ENCODE measurements around the gene LGALS1. TPM values are rescaled to one million over a fixed set of nuclear protein-coding genes. Genes with fewer than 3 reads are reported as not detected.

LGALS1 gene
- total RNA-seq, 3 donors from 2014 or later, result 23.5 to 39.5 (median 24.9) TPM

- peak overlapping the region; percentile 65 for H3K4me3 Mint-ChIP-seq
- H3K27me3 Mint-ChIP-seq (ENCODE audit: low read depth), result no peaks in the 10 kb centered on the region
- peak; percentile 36 for DNase-seq
- H3K9me3 Mint-ChIP-seq, result no peaks in the 10 kb centered on the region
- ATAC-seq, result peak; percentile 70 to 75
- H3K4me1 Mint-ChIP-seq (ENCODE audit: low read depth), result peaks cover 65% of the 10 kb centered on the region
- no peaks in the 10 kb centered on the region for H3K36me3 Mint-ChIP-seq (ENCODE audit: insufficient read depth)
These were observed 41.6 kb upstream of the LGALS1 start for GRCh38 chr22:37633625-37634416.

DNA sequence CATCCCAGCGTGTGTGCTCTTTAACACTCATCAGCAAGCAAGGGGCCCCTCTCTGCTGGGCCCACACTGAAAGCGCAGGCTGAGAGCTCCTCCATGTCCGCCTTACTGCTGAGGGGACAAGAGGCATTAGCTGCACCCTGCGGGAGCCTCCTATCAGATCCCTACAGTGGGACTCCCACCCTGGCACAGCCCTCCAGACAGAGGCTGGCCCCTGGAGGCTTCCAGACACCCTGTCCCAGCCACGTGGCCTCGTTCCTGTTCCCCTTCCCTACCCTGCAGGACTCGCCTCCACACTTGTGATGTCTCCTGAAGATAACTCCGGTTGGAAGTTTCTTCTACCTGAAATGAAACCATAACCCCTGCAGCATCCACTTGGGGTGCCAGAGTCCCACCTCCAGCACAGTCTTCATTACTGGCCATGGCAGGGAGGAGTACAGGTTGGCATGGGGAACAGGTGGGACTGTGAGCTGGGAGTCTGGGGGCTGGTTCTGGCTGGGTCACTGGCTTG is 41.0 kb upstream of the LGALS1 start:
- peak overlapping the region; percentile 50 for H3K4me3 Mint-ChIP-seq
- no peaks in the 10 kb centered on the region for H3K9me3 Mint-ChIP-seq
- no peaks in the 10 kb centered on the region for H3K27me3 Mint-ChIP-seq (ENCODE audit: low read depth)
- H3K36me3 Mint-ChIP-seq (ENCODE audit: insufficient read depth), result no peaks in the 10 kb centered on the region
- peaks cover 65% of the 10 kb centered on the region for H3K4me1 Mint-ChIP-seq (ENCODE audit: low read depth)
- DNase-seq, result no peak
- no peak for ATAC-seq

DNA sequence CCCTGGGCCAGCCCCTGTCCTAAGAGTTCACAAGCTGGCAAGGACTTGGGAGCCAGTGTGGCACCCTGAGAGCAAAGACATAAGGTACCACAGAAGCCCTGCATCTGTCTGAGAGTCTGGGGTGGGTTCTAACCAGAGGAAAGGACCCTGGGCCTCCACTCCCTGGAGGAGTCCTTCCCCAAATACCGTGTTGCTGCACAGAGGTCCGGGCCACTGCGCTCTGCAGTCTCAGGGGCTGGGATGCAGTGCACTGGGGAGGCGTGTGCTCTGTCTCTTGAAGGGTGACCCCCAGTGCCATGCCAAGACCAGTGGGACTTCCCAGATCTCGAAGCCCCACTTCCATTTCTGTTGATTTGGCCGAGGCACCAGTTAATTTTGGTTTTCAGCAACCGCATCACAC is 40.3 kb upstream of the LGALS1 start:
- DNase-seq (no peak), ATAC-seq (no peak)
- H3K4me3 Mint-ChIP-seq, result no peak overlapping the region
- peaks cover 65% of the 10 kb centered on the region for H3K4me1 Mint-ChIP-seq (ENCODE audit: low read depth)
- H3K27me3 Mint-ChIP-seq (ENCODE audit: low read depth), result no peaks in the 10 kb centered on the region
- H3K36me3 Mint-ChIP-seq (ENCODE audit: insufficient read depth), result no peaks in the 10 kb centered on the region
- no peaks in the 10 kb centered on the region for H3K9me3 Mint-ChIP-seq

GRCh38 chr22:37636186-37636948 is 39.1 kb upstream of the LGALS1 start:
- ATAC-seq (no peak), DNase-seq (no peak)
- H3K9me3 Mint-ChIP-seq, result no peaks in the 10 kb centered on the region
- no peak overlapping the region for H3K4me3 Mint-ChIP-seq
- H3K27me3 Mint-ChIP-seq (ENCODE audit: low read depth), result no peaks in the 10 kb centered on the region
- peaks cover 72% of the 10 kb centered on the region for H3K4me1 Mint-ChIP-seq (ENCODE audit: low read depth)
- H3K36me3 Mint-ChIP-seq (ENCODE audit: insufficient read depth), result no peaks in the 10 kb centered on the region

- Mint-ChIP-seq H3K4me3 (no peak overlapping the region), H3K27me3 (ENCODE audit: low read depth) (no peaks in the 10 kb centered on the region), H3K9me3 (no peaks in the 10 kb centered on the region), H3K4me1 (ENCODE audit: low read depth) (peaks cover 74% of the 10 kb centered on the region), H3K36me3 (ENCODE audit: insufficient read depth) (no peaks in the 10 kb centered on the region)
- ATAC-seq (no peak), DNase-seq (no peak)
These were observed 38.5 kb upstream of the LGALS1 start for GRCh38 chr22:37636949-37637273.

DNA sequence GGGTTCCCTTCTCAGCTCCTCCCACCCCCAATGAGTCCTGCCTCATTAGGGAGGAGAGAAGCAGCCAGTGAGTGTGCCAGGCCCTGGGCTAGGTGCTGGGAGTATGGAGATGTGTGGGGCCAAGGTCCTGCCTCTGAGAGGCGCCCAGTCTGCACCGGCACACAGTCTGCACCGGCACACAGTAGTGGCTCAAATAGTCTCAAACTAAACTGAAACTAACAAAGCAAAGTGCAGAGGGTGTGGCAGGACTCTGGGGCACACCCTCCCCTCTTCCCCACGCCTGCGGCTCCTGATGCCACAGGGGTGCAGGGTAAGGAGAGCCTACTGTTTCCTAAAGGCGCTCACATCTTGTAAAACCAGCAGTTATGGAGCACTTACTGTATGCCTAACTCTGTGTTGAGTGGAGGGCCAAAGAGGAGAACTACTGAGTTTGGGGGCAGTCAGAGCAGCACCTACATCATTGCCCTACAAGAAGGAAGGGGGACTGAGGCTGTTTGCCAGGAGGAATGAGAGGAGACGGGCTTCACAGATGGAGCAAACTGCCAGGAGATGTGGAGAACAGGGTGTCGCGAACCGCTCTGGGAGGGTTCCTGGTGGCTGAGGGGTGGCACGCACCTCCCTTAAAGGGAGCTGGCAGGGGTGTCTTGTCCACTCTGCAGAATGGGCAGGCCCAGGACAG is 36.9 kb upstream of the LGALS1 start:
- Mint-ChIP-seq H3K4me1 (ENCODE audit: low read depth) (peaks cover 78% of the 10 kb centered on the region), H3K9me3 (no peaks in the 10 kb centered on the region), H3K36me3 (ENCODE audit: insufficient read depth) (peaks cover 5% of the 10 kb centered on the region), H3K27me3 (ENCODE audit: low read depth) (no peaks in the 10 kb centered on the region), H3K4me3 (peak overlapping the region; percentile 94)
- DNase-seq (no peak), ATAC-seq (peak; percentile 4 to 5)

GRCh38 chr22:37639070-37639760 is 36.2 kb upstream of the LGALS1 start, which contains the start of gene SH3BP1:
Gene SH3BP1 (plus strand): TSS chr22:37639669. CDS start chr22:37639788, 119 bp downstream.
- H3K4me1 Mint-ChIP-seq (ENCODE audit: low read depth), result peaks cover 76% of the 10 kb centered on the region
- DNase-seq, result peak; percentile 36
- peak within 1 kb of the TSS; percentile 94 for H3K4me3 Mint-ChIP-seq
- peak; percentile 51 to 56 for ATAC-seq
- H3K36me3 Mint-ChIP-seq (ENCODE audit: insufficient read depth), result peaks cover 5% of the 10 kb centered on the region
- no peaks in the 10 kb centered on the region for H3K9me3 Mint-ChIP-seq
- H3K27me3 Mint-ChIP-seq (ENCODE audit: low read depth), result no peaks in the 10 kb centered on the region

GRCh38 chr22:37639771-37640590 is 35.5 kb upstream of the LGALS1 start:
- peak; percentile 11 to 13 for ATAC-seq
- H3K4me1 Mint-ChIP-seq (ENCODE audit: low read depth), result peaks cover 69% of the 10 kb centered on the region

GRCh38 chr22:37640591-37641560 is 34.6 kb upstream of the LGALS1 start:
- H3K9me3 Mint-ChIP-seq, result no peaks in the 10 kb centered on the region
- H3K27me3 Mint-ChIP-seq (ENCODE audit: low read depth), result no peaks in the 10 kb centered on the region
- H3K4me3 Mint-ChIP-seq, result peak overlapping the region; percentile 94
- H3K4me1 Mint-ChIP-seq (ENCODE audit: low read depth), result peaks cover 60% of the 10 kb centered on the region
- peaks cover 7% of the 10 kb centered on the region for H3K36me3 Mint-ChIP-seq (ENCODE audit: insufficient read depth)
- ATAC-seq (no peak), DNase-seq (no peak)

More at GRCh38 chr22:37639771-37640590, 35.5 kb upstream of the LGALS1 start:
- no peaks in the 10 kb centered on the region for H3K9me3 Mint-ChIP-seq
- DNase-seq, result no peak
- no peaks in the 10 kb centered on the region for H3K27me3 Mint-ChIP-seq (ENCODE audit: low read depth)
- H3K36me3 Mint-ChIP-seq (ENCODE audit: insufficient read depth), result peaks cover 7% of the 10 kb centered on the region
- H3K4me3 Mint-ChIP-seq, result peak overlapping the region; percentile 94

GRCh38 chr22:37641561-37641949 is 33.9 kb upstream of the LGALS1 start:
- no peak for ATAC-seq
- no peaks in the 10 kb centered on the region for H3K9me3 Mint-ChIP-seq

DNA sequence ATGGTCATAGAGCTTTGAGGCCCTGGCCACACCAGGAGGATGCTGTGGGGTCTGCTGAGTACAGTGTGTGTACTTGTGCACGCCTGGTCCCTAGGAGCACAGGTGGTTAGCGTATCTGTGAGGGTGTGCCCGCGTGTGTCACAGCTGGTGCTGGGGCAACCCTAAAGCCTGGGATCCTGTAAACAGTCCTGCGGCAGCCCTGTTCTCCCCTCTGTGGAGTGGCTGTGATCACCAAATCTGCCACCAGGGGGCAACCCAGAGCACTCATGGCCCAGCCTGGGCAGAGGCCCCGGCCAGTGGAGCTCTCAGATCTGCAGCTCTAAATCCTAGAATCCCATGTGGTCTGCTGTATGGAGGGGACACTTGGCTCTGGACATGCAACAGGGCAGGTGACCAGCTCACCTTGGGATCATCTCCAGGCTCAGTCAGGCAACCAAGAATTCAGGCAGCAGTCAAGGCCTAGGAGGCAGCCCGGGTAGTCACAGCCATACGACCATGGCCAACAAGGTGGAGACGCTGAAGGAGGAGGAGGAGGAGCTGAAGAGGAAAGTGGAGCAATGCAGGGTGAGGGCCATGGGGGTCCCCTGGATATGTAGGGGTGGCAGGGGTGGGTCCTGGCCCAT is 32.1 kb upstream of the LGALS1 start:
- Mint-ChIP-seq H3K4me3 (peak overlapping the region; percentile 29), H3K27me3 (ENCODE audit: low read depth) (no peaks in the 10 kb centered on the region), H3K4me1 (ENCODE audit: low read depth) (peaks cover 40% of the 10 kb centered on the region), H3K9me3 (no peaks in the 10 kb centered on the region), H3K36me3 (ENCODE audit: insufficient read depth) (peaks cover 16% of the 10 kb centered on the region)
- ATAC-seq (peak; percentile 73 to 74), DNase-seq (peak; percentile 90)

More at GRCh38 chr22:37641561-37641949, 33.9 kb upstream of the LGALS1 start:
- no peaks in the 10 kb centered on the region for H3K27me3 Mint-ChIP-seq (ENCODE audit: low read depth)
- peaks cover 56% of the 10 kb centered on the region for H3K4me1 Mint-ChIP-seq (ENCODE audit: low read depth)
- peak overlapping the region; percentile 94 for H3K4me3 Mint-ChIP-seq
- H3K36me3 Mint-ChIP-seq (ENCODE audit: insufficient read depth), result peaks cover 9% of the 10 kb centered on the region
- no peak for DNase-seq

DNA sequence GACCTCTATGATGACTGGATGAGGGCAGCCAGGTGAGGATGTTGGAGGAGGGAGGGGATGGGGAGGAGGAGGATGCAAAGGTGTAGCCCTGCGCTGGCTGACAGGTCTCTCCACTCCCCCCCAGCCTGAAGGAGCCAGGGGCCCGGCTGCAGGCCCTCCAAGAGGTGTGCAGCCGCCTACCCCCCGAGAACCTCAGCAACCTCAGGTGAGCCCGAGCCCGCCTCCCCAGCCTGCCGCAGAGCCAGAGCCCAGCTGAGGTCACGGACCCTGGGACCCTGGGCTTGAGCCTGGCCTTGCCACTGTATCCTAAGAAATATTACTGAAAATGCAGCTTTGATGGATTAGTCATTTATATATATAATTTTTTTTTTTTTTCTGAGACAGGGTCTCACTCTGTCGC is 28.1 kb upstream of the LGALS1 start:
- Mint-ChIP-seq H3K36me3 (ENCODE audit: insufficient read depth) (peaks cover 23% of the 10 kb centered on the region), H3K4me1 (ENCODE audit: low read depth) (peaks cover 18% of the 10 kb centered on the region), H3K27me3 (ENCODE audit: low read depth) (no peaks in the 10 kb centered on the region), H3K9me3 (no peaks in the 10 kb centered on the region), H3K4me3 (no peak overlapping the region)
- no peak for DNase-seq
- no peak for ATAC-seq

All from activated T-cell treated with anti-CD3 and anti-CD28 coated beads, Interleukin-2, amount 50 U/mL, for 4 hours (primary cell).